Nephron (organoid): ENCODE data around the gene PGM2L1.

Experiments used
- H3K27ac Mint-ChIP-seq, 3 experiments: 2 replicates each; pipeline ENCODE4 v1.8.0; 2020; ENCODE audit warnings: mixed read lengths in 3 of 3, mild to moderate bottlenecking in 2 of 3, moderate library complexity in 1 of 3
- H3K27me3 Mint-ChIP-seq: 2 replicates; pipeline ENCODE4 v1.8.0; 2021; ENCODE audit warnings: low read depth, mild to moderate bottlenecking, moderate library complexity, mixed read lengths
- H3K36me3 Mint-ChIP-seq: 2 replicates; pipeline ENCODE4 v1.8.0; 2020; ENCODE audit warnings: low read depth, mixed read lengths
- H3K4me1 Mint-ChIP-seq: 2 replicates; pipeline ENCODE4 v1.8.0; 2020; ENCODE audit warnings: mixed read lengths
- H3K4me3 Mint-ChIP-seq, 3 experiments: 2 replicates each; pipeline ENCODE4 v1.8.0; 2020; ENCODE audit warnings: mild to moderate bottlenecking in 3 of 3, mixed read lengths in 3 of 3, moderate library complexity in 2 of 3
- H3K9me3 Mint-ChIP-seq: 2 replicates; pipeline ENCODE4 v1.8.0; 2020; ENCODE audit warnings: mixed read lengths
- CTCF ChIP-seq, 3 experiments: fragments of 200-600 bp; sonication (generic); IDR thresholded peaks; one replicate each; pipeline ENCODE4 v1.5.0; 2021; ENCODE audit warnings: antibody characterized with exemption in 3 of 3; ENCODE audit not compliant: unreplicated experiment in 3 of 3

Gene PGM2L1

DNA sequence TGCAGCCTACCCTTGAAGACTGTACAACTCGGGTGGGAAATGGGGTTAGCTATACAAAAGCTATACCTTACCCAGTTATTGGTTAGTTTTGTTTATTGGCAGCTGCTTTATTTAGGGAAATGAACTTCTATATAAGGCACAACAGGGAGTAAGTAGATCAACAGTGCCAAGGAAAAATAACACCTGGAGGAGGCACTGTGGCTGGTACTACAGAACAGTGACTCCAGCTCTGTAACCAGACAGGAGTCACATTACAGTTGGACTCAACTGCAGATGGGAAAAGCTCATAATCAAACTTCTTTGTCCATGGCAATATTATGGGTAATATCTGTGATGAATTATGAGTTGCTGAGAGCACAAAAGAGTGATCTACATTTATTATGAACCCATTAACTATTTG is 100.7 kb downstream of the PGM2L1 start:
- Mint-ChIP-seq H3K36me3 (no peaks in the 10 kb centered on the region), H3K27me3 (peaks cover 23% of the 10 kb centered on the region), H3K27ac (no peak overlapping the region), H3K4me1 (no peaks in the 10 kb centered on the region), H3K9me3 (peaks cover 4% of the 10 kb centered on the region), H3K4me3 (no peak overlapping the region)
- no peak for TF ChIP-seq CTCF (IDR thresholded peaks at IDR 0.05; ENCODE audit: unreplicated experiment in 3 of 3)

DNA sequence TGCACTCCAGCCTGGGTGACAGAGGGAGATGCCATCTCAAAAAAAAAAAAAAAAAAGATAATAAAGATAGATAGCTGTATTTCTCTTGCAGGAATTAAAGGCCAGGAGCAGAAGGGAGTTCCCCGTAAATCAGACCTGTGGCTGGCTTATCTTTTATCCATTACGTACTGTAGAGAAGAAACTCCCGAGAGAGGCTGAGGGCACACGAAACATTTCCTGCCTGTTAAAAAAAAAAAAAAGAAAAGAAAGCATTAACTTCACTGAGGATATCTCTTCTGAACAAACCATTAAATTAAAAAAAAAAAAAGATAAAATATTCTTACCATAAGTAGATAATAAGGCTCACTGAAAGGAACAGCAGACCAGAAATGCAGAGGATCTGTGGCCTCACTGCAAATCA is 109.3 kb downstream of the PGM2L1 start:
- peaks cover 7% of the 10 kb centered on the region for H3K4me1 Mint-ChIP-seq
- H3K9me3 Mint-ChIP-seq, result peaks cover under 1% of the 10 kb centered on the region
- TF ChIP-seq CTCF (IDR thresholded peaks at IDR 0.05; ENCODE audit: unreplicated experiment in 3 of 3), result no peak
- H3K27ac Mint-ChIP-seq, result no peak overlapping the region
- no peaks in the 10 kb centered on the region for H3K36me3 Mint-ChIP-seq
- H3K4me3 Mint-ChIP-seq, result no peak overlapping the region
- peaks cover 16% of the 10 kb centered on the region for H3K27me3 Mint-ChIP-seq

- H3K9me3 Mint-ChIP-seq, result no peaks in the 10 kb centered on the region
- no peak overlapping the region for H3K4me3 Mint-ChIP-seq
Observed at GRCh38 chr11:74288161-74288560, 110.1 kb downstream of the PGM2L1 start.

GRCh38 chr11:74284466-74284865 is 113.8 kb downstream of the PGM2L1 start:
- no peak for TF ChIP-seq CTCF (IDR thresholded peaks at IDR 0.05; ENCODE audit: unreplicated experiment in 3 of 3)
- no peak overlapping the region for H3K4me3 Mint-ChIP-seq

More at GRCh38 chr11:74288161-74288560, 110.1 kb downstream of the PGM2L1 start:
- Mint-ChIP-seq H3K27ac (peak overlapping the region in 2 of 3 experiments; percentile 76 to 80), H3K27me3 (peaks cover 16% of the 10 kb centered on the region), H3K36me3 (no peaks in the 10 kb centered on the region), H3K4me1 (peaks cover 7% of the 10 kb centered on the region)
- TF ChIP-seq CTCF (IDR thresholded peaks at IDR 0.05; ENCODE audit: unreplicated experiment in 3 of 3), result no peak

DNA sequence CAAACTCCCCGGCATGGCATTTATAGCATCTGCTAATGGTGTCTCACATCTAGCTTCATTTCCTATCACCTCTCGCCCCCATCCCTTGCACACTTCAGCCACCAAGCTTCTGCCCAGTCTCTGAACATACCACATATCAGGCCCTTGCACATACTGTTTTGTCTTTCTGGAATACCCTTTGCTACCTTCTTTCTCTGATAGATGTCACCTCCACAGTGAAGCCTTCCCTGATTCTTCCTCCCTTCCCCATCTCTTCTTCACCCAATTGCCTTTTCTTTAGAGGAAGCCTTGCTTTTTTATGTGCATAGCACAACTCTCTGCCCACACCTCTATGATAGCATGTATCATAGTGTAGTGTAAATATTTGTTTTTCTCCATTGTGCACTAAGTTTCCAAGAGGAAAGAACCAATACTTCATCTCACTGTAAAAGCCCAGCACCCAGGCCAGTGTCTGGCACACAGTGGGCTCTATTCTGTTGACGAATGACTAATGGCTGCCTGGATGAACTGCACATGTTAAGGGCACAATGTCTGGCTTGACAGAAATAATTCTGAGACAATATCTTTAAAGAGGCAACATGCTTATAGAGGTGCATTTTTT is 114.6 kb downstream of the PGM2L1 start:
- Mint-ChIP-seq H3K27me3 (peaks cover 9% of the 10 kb centered on the region), H3K4me1 (peaks cover 7% of the 10 kb centered on the region), H3K27ac (no peak overlapping the region), H3K4me3 (no peak overlapping the region), H3K36me3 (no peaks in the 10 kb centered on the region), H3K9me3 (no peaks in the 10 kb centered on the region)
- TF ChIP-seq CTCF (IDR thresholded peaks at IDR 0.05; ENCODE audit: unreplicated experiment in 3 of 3), result no peak

More at GRCh38 chr11:74284466-74284865, 113.8 kb downstream of the PGM2L1 start:
- H3K9me3 Mint-ChIP-seq, result no peaks in the 10 kb centered on the region
- no peaks in the 10 kb centered on the region for H3K36me3 Mint-ChIP-seq
- H3K4me1 Mint-ChIP-seq, result peaks cover 7% of the 10 kb centered on the region
- no peak overlapping the region for H3K27ac Mint-ChIP-seq
- H3K27me3 Mint-ChIP-seq, result peaks cover 9% of the 10 kb centered on the region

DNA sequence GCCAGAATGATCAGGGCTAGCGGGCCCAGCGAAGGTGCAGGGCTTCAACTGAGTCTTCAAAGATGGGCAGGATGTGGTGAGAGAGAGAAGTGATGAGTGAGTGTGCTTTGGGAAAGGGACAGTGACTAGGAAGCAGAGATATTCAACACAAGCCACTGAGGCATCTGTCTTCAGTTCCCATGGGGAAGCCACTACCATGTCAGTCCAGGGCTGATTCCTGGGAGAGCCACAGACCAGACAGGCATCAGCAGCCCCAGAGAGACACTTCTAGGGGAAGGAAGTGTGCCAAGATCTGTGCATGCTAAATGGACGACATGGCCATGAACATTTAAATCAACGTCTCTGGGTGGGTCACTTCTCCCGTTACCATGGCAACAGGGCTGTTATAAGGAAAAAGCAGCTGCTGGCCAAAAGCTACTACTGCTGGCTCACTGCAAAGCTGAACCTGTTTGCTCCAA is 115.3 kb downstream of the PGM2L1 start:
- Mint-ChIP-seq H3K27me3 (peaks cover 4% of the 10 kb centered on the region), H3K36me3 (no peaks in the 10 kb centered on the region), H3K4me3 (no peak overlapping the region), H3K9me3 (no peaks in the 10 kb centered on the region), H3K27ac (no peak overlapping the region), H3K4me1 (peaks cover 5% of the 10 kb centered on the region)
- TF ChIP-seq CTCF (IDR thresholded peaks at IDR 0.05; ENCODE audit: unreplicated experiment in 3 of 3), result no peak
